Endothelial cell of umbilical vein (primary cell): Measurements from ENCODE around the gene SUPT4H1. TPM values are rescaled to one million over a fixed set of nuclear protein-coding genes. Genes with fewer than 3 reads are reported as not detected.

Source experiments
- BruUV-seq: library from RNA; stranded (reverse); fragments of 400-500 nt; replicated peaks from 2 replicates; lab custom pipeline; 2021; lab: Mats Ljungman, UMichigan
- CTCF ChIA-PET: fragments of 300-600, 350-600 bp; sonication (Branson Sonifier 250); formaldehyde crosslinking; loops from one replicate; lab custom pipeline; 2021; ENCODE audit warnings: antibody characterized with exemption, inconsistent platforms; lab: Charles Lee
- POLR2A ChIA-PET: fragments of 300-600, 350-600 bp; sonication (Branson Sonifier 250); formaldehyde crosslinking; loops from one replicate; lab custom pipeline; 2021; ENCODE audit warnings: antibody characterized with exemption, inconsistent platforms; lab: Charles Lee
- DNase-seq: peaks from one replicate; pipeline ENCODE4 v3.0.0-alpha.2; 2011; ENCODE audit warnings: low read depth, low spot score
- FAIRE-seq: peaks from 2 replicates; lab custom pipeline; 2011; peaks lifted over from hg19 to GRCh38; lab: Jason Lieb, UNC
- H2AFZ ChIP-seq: 2 replicates; pipeline ENCODE4 v1.6.0; 2012; ENCODE audit warnings: low read depth, low read length, control low read depth, inconsistent platforms
- H3K27ac ChIP-seq: 2 replicates; pipeline ENCODE4 v1.5.1; 2011; ENCODE audit warnings: low read depth, mild to moderate bottlenecking, control low read depth, low read length, moderate library complexity; ENCODE audit not compliant: insufficient read depth
- H3K27me3 ChIP-seq, 2 experiments: 2 replicates each; pipeline versions ENCODE4 v1.6.0 to v1.6.1; 2011; ENCODE audit warnings: low read length in 2 of 2, mixed read lengths in 1 of 2; ENCODE audit not compliant: control insufficient read depth in 2 of 2, insufficient read depth in 2 of 2
- H3K36me3 ChIP-seq, 2 experiments: 2 replicates in 1 of 2; 3 replicates in 1 of 2; pipeline ENCODE4 v1.5.1; 2011; ENCODE audit warnings: low read length in 2 of 2, mild to moderate bottlenecking in 1 of 2, moderate library complexity in 1 of 2; ENCODE audit not compliant: control insufficient read depth in 2 of 2, insufficient read depth in 2 of 2; ENCODE audit errors: extremely low read depth in 1 of 2
- H3K4me1 ChIP-seq: 3 replicates; pipeline ENCODE4 v1.5.1; 2011; ENCODE audit warnings: mild to moderate bottlenecking, low read length; ENCODE audit not compliant: control insufficient read depth, insufficient read depth; ENCODE audit errors: extremely low read depth
- H3K4me2 ChIP-seq: 2 replicates; pipeline ENCODE4 v1.6.1; 2011; ENCODE audit warnings: low read length, control low read depth, mixed read lengths; ENCODE audit not compliant: insufficient read depth
- H3K4me3 ChIP-seq, 3 experiments: fragments of 200-600 bp in 1 of 3; sonication (generic), shearing (Covaris generic) in 1 of 3; replicated peaks in 1 of 3; 2 replicates each; pipeline ENCODE4 v1.5.1; 2011 to 2016; ENCODE audit warnings: control low read depth in 3 of 3, low read length in 3 of 3, mild to moderate bottlenecking in 2 of 3, inconsistent platforms in 1 of 3, low read depth in 1 of 3, moderate library complexity in 1 of 3; ENCODE audit not compliant: insufficient read depth in 1 of 3
- H3K79me2 ChIP-seq: 2 replicates; pipeline ENCODE4 v1.6.0; 2012; ENCODE audit warnings: low read length, inconsistent platforms; ENCODE audit not compliant: control insufficient read depth, insufficient read depth
- H3K9ac ChIP-seq: replicated peaks from 2 replicates; pipeline ENCODE3; 2011; ENCODE audit warnings: low read length, control low read depth; ENCODE audit not compliant: insufficient read depth; ENCODE audit errors: extremely low read depth
- H3K9me1 ChIP-seq: replicated peaks from 3 replicates; pipeline ENCODE4 v1.6.0; 2011; ENCODE audit warnings: mild to moderate bottlenecking, low read length; ENCODE audit not compliant: control insufficient read depth, insufficient read depth; ENCODE audit errors: extremely low read depth
- H3K9me3 ChIP-seq: replicated peaks from 2 replicates; pipeline ENCODE4 v1.5.1; 2012; ENCODE audit warnings: low read length, inconsistent platforms; ENCODE audit not compliant: control insufficient read depth, insufficient read depth
- H4K20me1 ChIP-seq: replicated peaks from 2 replicates; pipeline ENCODE3; 2011; ENCODE audit warnings: mild to moderate bottlenecking, low read length; ENCODE audit not compliant: control insufficient read depth, insufficient read depth; ENCODE audit errors: extremely low read depth
- EZH2 ChIP-seq: IDR thresholded peaks from 2 replicates; pipeline ENCODE4 v1.6.1; 2012; ENCODE audit warnings: borderline replicate concordance, low read depth, mild to moderate bottlenecking, moderate library complexity, low read length, inconsistent platforms; ENCODE audit not compliant: severe bottlenecking
- FOS ChIP-seq: IDR thresholded peaks from 2 replicates; pipeline ENCODE4 v1.6.1; 2011; ENCODE audit warnings: mild to moderate bottlenecking, low read length, moderate library complexity, borderline replicate concordance; ENCODE audit not compliant: insufficient read depth
- GATA2 ChIP-seq: IDR thresholded peaks from 2 replicates; pipeline ENCODE4 v1.7.0; 2011; ENCODE audit warnings: low read depth, mild to moderate bottlenecking, moderate library complexity, mixed read lengths, low read length; ENCODE audit not compliant: insufficient read length, insufficient read depth
- JUN ChIP-seq: IDR thresholded peaks from 2 replicates; pipeline ENCODE4 v1.6.1; 2011; ENCODE audit warnings: borderline replicate concordance, low read depth; ENCODE audit not compliant: insufficient read length, insufficient read depth
- MYC ChIP-seq: IDR thresholded peaks from one replicate; pipeline ENCODE4 v1.6.1; 2011; ENCODE audit warnings: mild to moderate bottlenecking, low read depth, low read length
- POLR2A ChIP-seq: IDR thresholded peaks from 2 replicates; pipeline ENCODE4 v1.6.1; 2012; ENCODE audit warnings: low read depth, mild to moderate bottlenecking, control low read depth, low read length
- POLR2AphosphoS5 ChIP-seq: IDR thresholded peaks from 2 replicates; pipeline ENCODE4 v1.6.1; 2012; ENCODE audit warnings: low read depth, mild to moderate bottlenecking, control low read depth, low read length, moderate library complexity; ENCODE audit not compliant: insufficient read depth
- dilution Hi-C: fragments of 300-500 bp; cut with MboI; formaldehyde crosslinking; loops from one replicate; pipeline ENCODE4 v1.15.0; 2019; ENCODE audit warnings: low sequenced_read_pairs; ENCODE audit not compliant: extremely low pct_ligation_motif_present
- intact Hi-C: fragments of 100-400 bp; cut with micrococcal nuclease; formaldehyde crosslinking; loops from one replicate; pipeline ENCODE4 v1.10.0; 2022
- polyA plus RNA-seq, 4 experiments: library from polyadenylated mRNA; depleted of rRNA in 3 of 4; stranded (reverse) in 3 of 4; unstranded in 1 of 4; fragments of >200 nt; gene quantifications; 2 replicates each; pipeline versions ENCODE4 v1.2.1 to v1.2.3, GENCODE V29; 2011 to 2012; ENCODE audit warnings: missing spikeins in 1 of 4
- total RNA-seq: library from RNA; stranded (reverse); gene quantifications from 2 replicates; pipeline ENCODE4 v1.2.3, GENCODE V29; 2021
- TF ChIP-seq, protein P1 (sequence below): IDR thresholded peaks from 2 replicates; pipeline ENCODE4 v1.6.1; 2011; ENCODE audit not compliant: insufficient read depth, insufficient read length
- TF ChIP-seq, protein P2 (sequence below), 2 donors: IDR thresholded peaks; 1 replicate in 1 of 2; 2 replicates in 1 of 2; pipeline ENCODE4 v1.5.1; 2011; ENCODE audit warnings: low read length in 2 of 2, mild to moderate bottlenecking in 2 of 2, moderate library complexity in 2 of 2, control low read depth in 1 of 2, inconsistent platforms in 1 of 2, low read depth in 1 of 2; ENCODE audit not compliant: insufficient read depth in 1 of 2; ENCODE audit errors: extremely low read depth in 1 of 2

SUPT4H1 gene
- total and polyA plus RNA-seq, 2 donors (not counting 3 experiments of a cell fraction or from before 2014, with no cell fraction given) = 77.5 to 154 TPM

DNA sequence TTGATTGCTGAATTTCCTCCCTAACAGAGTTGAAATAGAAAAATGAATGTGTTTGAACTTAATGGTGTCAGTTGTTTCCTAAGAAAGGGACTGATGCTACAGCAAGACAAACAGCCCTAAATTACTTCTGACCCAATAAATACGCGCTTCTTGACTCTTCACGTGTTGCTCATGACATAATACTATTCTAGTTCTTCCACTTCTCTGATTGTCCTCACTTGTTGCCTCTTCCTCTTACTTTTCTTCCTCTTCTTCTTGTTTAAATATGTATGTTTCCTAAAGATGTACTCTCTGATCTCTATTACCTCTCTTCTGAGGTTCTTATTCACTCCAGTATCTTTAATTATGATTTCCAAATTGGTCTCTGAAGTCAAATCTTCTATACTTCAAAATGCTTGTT is 32.9 kb upstream of the SUPT4H1 start:
- no peak for TF ChIP-seq POLR2A
- TF ChIP-seq, protein P1, sequence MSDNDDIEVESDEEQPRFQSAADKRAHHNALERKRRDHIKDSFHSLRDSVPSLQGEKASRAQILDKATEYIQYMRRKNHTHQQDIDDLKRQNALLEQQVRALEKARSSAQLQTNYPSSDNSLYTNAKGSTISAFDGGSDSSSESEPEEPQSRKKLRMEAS = no peak
- TF ChIP-seq, protein P2, sequence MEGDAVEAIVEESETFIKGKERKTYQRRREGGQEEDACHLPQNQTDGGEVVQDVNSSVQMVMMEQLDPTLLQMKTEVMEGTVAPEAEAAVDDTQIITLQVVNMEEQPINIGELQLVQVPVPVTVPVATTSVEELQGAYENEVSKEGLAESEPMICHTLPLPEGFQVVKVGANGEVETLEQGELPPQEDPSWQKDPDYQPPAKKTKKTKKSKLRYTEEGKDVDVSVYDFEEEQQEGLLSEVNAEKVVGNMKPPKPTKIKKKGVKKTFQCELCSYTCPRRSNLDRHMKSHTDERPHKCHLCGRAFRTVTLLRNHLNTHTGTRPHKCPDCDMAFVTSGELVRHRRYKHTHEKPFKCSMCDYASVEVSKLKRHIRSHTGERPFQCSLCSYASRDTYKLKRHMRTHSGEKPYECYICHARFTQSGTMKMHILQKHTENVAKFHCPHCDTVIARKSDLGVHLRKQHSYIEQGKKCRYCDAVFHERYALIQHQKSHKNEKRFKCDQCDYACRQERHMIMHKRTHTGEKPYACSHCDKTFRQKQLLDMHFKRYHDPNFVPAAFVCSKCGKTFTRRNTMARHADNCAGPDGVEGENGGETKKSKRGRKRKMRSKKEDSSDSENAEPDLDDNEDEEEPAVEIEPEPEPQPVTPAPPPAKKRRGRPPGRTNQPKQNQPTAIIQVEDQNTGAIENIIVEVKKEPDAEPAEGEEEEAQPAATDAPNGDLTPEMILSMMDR (IDR thresholded peaks at IDR 0.05; ENCODE audit: extremely low read depth in 1 of 2, insufficient read depth in 1 of 2, low read depth in 1 of 2, low read length in 2 of 2) = no peak
- TF ChIP-seq JUN = no peak
- H3K27ac ChIP-seq = no peak overlapping the region
- peaks cover 17 to 29% of the 10 kb centered on the region in 2 experiments for H3K27me3 ChIP-seq
- no peak for FAIRE-seq
- no peaks in the 10 kb centered on the region for H3K79me2 ChIP-seq
- no peak for DNase-seq
- ChIA-PET POLR2A (no interaction called here), CTCF (no interaction called here)
- no peaks in the 10 kb centered on the region for H4K20me1 ChIP-seq
- H3K9ac ChIP-seq = no peak overlapping the region
- intact Hi-C loops = no loop called here
- H3K4me1 ChIP-seq = no peaks in the 10 kb centered on the region
- no peaks in the 10 kb centered on the region for H3K9me1 ChIP-seq
- H2AFZ ChIP-seq = no peak overlapping the region
- H3K36me3 ChIP-seq = no peaks in the 10 kb centered on the region
- dilution Hi-C loops = no loop called here
- H3K4me3 ChIP-seq = no peak overlapping the region
- H3K9me3 ChIP-seq = no peaks in the 10 kb centered on the region
- no TSS peak for BruUV-seq
- no peak overlapping the region for H3K4me2 ChIP-seq

DNA sequence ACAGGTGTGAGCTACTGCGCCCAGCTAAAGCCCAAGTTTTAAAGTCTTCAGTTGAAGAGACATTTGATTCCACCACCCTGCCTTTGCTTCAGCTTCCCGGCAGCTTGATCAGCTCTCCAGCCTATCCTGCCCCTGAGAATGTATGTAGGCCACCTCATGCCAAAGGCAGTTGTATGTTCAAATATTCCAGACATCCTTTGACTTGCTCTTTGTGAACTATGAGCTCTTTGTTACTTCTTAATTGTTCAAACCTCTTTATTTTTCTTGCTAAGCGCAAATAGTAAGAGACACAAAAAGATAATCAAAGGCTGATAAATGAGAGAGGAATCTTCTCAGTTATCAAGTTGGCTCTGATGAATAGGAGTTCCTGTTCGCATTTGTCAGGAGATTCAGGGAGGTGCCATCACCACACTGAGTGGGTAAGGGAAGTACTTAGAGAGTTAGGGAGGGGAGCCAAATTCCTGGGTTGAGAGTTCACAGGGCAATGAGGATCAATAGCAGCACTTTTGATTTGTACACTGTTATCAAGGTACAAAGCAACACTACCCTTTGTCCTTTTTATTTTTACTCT is 32.0 kb upstream of the SUPT4H1 start:
- FAIRE-seq = no peak
- intact Hi-C loops (no loop called here), dilution Hi-C loops (no loop called here)
- TF ChIP-seq FOS = no peak
- no peak for TF ChIP-seq POLR2A
- TF ChIP-seq, protein P2 (IDR thresholded peaks at IDR 0.05; ENCODE audit: extremely low read depth in 1 of 2, insufficient read depth in 1 of 2, low read depth in 1 of 2, low read length in 2 of 2) = no peak
- no peak for TF ChIP-seq POLR2AphosphoS5
- TF ChIP-seq JUN = no peak
- no peak for TF ChIP-seq MYC
- TF ChIP-seq EZH2 = no peak
- no peak for TF ChIP-seq GATA2
- TF ChIP-seq, protein P1 = no peak
- no peaks in the 10 kb centered on the region for H3K36me3 ChIP-seq
- no peaks in the 10 kb centered on the region for H3K9me3 ChIP-seq
- H3K4me2 ChIP-seq = no peak overlapping the region
- H3K4me1 ChIP-seq = no peaks in the 10 kb centered on the region
- DNase-seq = no peak
- no peak overlapping the region for H3K27ac ChIP-seq
- no peaks in the 10 kb centered on the region for H3K79me2 ChIP-seq
- H3K27me3 ChIP-seq = peaks cover 17 to 23% of the 10 kb centered on the region in 2 experiments
- H3K4me3 ChIP-seq = no peak overlapping the region
- no TSS peak for BruUV-seq
- POLR2A ChIA-PET = no interaction called here
- H2AFZ ChIP-seq = no peak overlapping the region
- CTCF ChIA-PET = interaction anchor here (1.1 to 1.4 kb wide), 2 partner anchors 34 to 67 kb away, joined by 3 to 6 read pairs; partner anchors contain the start of gene RNF43
- no peaks in the 10 kb centered on the region for H4K20me1 ChIP-seq
- H3K9ac ChIP-seq = no peak overlapping the region
- no peaks in the 10 kb centered on the region for H3K9me1 ChIP-seq
